Body of pancreas (tissue), 4 donors: Measurements from ENCODE around the gene TPD52L2. TPM values are rescaled to one million over a fixed set of nuclear protein-coding genes. Genes with fewer than 3 reads are reported as not detected.

Experiments
- ATAC-seq: fragments of 150-250 bp; one replicate; pipeline ENCODE4 v1.9.1; 2016
- DNase-seq, 4 donors: peaks; one replicate each; pipeline ENCODE4 v3.0.0-alpha.2; 2019
- H3K27ac ChIP-seq, 4 donors: fragments of 200-600 bp; sonication (generic); 1 replicate in 3 of 4; 2 replicates in 1 of 4; pipeline versions ENCODE4 v1.5.1 to v1.6.1; 2016 to 2019; ENCODE audit warnings: mild to moderate bottlenecking in 1 of 4, mixed read lengths in 1 of 4, moderate library complexity in 1 of 4
- H3K27me3 ChIP-seq, 2 donors: fragments of 200-600 bp; sonication (generic); one replicate each; pipeline ENCODE4 v1.6.0; 2016; ENCODE audit warnings: mild to moderate bottlenecking in 1 of 2
- H3K36me3 ChIP-seq, 2 donors: fragments of 200-600 bp; sonication (generic); replicated peaks in 1 of 2; 2 replicates each; pipeline ENCODE4 v1.5.1; 2016; ENCODE audit warnings: low read depth in 2 of 2; ENCODE audit not compliant: insufficient read depth in 1 of 2
- H3K4me1 ChIP-seq: fragments of 200-600 bp; sonication (generic); one replicate; pipeline ENCODE4 v1.6.0; 2016
- H3K4me3 ChIP-seq, 2 donors: fragments of 200-600 bp; sonication (generic); 1 replicate in 1 of 2; 2 replicates in 1 of 2; pipeline ENCODE4 v1.5.1; 2016 to 2019
- H3K9me3 ChIP-seq, 3 donors: fragments of 200-600 bp; sonication (generic); 1 replicate in 2 of 3; 2 replicates in 1 of 3; pipeline ENCODE4 v1.5.1; 2016
- POLR2A ChIP-seq, 3 donors: fragments of 450-650 bp; IDR thresholded peaks; one replicate each; pipeline ENCODE4 v1.6.1; 2016; ENCODE audit warnings: antibody characterized with exemption in 3 of 3, mild to moderate bottlenecking in 2 of 3
- WGBS, 2 donors: methylation state at CpG; one replicate each; pipeline ENCODE4 v1.1.5; 2017; 5-methylcytosine and 5-hydroxymethylcytosine counted together
- intact Hi-C: fragments of 100-400 bp; cut with DNase I; formaldehyde crosslinking; loops from one replicate; pipeline ENCODE4 v1.15.1; 2023
- total RNA-seq, 2 donors: library from RNA; depleted of rRNA; stranded (reverse); fragments of >200 nt; gene quantifications; one replicate each; pipeline ENCODE4 v1.1.0, GENCODE V29; 2016
- TF ChIP-seq, protein P1 (sequence below), 7 experiments: fragments of 450-650 bp in 4 of 7; fragments of 200-600 bp in 3 of 7; sonication (generic) in 3 of 7; IDR thresholded peaks; one replicate each; pipeline ENCODE4 v1.5.1; 2016 to 2019; ENCODE audit warnings: antibody characterized with exemption in 7 of 7

TPD52L2 gene
- total RNA-seq, 2 donors from 2014 or later = 31.4 to 47.1 TPM

DNA sequence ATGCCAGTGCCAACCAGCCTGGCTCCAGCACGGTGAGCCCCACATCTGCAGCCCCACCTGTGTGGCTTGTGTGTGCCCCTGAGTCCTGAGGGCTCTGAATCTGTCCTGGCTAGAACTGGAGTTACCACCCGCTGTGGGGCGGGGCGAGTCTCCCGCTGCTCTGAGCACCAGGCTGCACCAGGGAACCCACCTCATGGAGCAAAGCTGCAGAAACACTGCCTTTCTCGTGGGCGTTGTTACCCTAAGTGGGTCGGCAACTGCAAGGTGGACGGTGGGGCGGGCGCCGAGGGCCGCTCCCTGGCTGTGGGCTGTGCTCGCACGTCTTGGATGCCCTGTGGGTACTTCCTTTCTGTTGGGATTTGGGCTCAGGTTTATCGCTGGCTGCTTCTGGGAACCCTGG is 21.3 kb upstream of the TPD52L2 start:
- ATAC-seq (no peak), DNase-seq (no peak)
- Histone ChIP-seq H3K9me3 (no peaks in the 10 kb centered on the region), H3K27me3 (peaks cover 0 to 20% of the 10 kb centered on the region in 2 donors), H3K4me3 (no peak overlapping the region), H3K4me1 (peaks cover 7% of the 10 kb centered on the region), H3K27ac (no peak overlapping the region), H3K36me3 (no peaks in the 10 kb centered on the region)
- TF ChIP-seq POLR2A (IDR thresholded peaks at IDR 0.05) = no peak
- TF ChIP-seq, protein P1, sequence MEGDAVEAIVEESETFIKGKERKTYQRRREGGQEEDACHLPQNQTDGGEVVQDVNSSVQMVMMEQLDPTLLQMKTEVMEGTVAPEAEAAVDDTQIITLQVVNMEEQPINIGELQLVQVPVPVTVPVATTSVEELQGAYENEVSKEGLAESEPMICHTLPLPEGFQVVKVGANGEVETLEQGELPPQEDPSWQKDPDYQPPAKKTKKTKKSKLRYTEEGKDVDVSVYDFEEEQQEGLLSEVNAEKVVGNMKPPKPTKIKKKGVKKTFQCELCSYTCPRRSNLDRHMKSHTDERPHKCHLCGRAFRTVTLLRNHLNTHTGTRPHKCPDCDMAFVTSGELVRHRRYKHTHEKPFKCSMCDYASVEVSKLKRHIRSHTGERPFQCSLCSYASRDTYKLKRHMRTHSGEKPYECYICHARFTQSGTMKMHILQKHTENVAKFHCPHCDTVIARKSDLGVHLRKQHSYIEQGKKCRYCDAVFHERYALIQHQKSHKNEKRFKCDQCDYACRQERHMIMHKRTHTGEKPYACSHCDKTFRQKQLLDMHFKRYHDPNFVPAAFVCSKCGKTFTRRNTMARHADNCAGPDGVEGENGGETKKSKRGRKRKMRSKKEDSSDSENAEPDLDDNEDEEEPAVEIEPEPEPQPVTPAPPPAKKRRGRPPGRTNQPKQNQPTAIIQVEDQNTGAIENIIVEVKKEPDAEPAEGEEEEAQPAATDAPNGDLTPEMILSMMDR (IDR thresholded peaks at IDR 0.05) = no peak
- intact Hi-C loops = no loop called here
- 30 to 55% methylated on average over 10 to 16 of the region's 16 CpGs for WGBS, 2 donors

DNA sequence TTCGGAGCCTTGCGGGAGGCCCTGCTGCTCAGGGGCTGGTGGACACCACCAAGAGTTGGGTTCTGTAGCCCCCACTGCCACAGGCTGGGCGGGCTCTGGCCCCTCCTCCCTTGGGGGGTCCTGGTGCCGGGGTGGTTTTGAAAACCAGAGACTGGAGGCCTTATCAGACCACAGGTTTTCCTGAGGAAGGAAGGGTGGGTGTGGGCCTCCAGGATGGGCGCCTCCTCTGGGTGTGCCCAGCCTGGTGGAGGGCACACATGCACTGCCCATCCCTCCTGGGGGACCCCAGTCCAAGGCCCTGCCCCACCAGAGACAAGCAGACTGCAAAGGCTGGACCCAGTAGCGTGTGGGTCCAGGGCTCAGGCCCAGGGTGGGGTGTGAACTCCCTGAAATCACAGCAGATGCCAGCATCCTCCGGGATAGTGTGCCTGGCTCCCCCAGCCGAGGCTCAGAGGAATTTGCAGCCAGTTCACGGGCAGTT is 20.5 kb upstream of the TPD52L2 start:
- ATAC-seq = no peak
- Histone ChIP-seq H3K27me3 (peaks cover 0 to 20% of the 10 kb centered on the region in 2 donors), H3K9me3 (no peaks in the 10 kb centered on the region), H3K4me3 (no peak overlapping the region), H3K4me1 (peaks cover 7% of the 10 kb centered on the region), H3K27ac (no peak overlapping the region), H3K36me3 (no peaks in the 10 kb centered on the region)
- TF ChIP-seq, protein P1 (IDR thresholded peaks at IDR 0.05) = no peak
- no peak for TF ChIP-seq POLR2A (IDR thresholded peaks at IDR 0.05)
- 42% methylated on average over 9 of the region's 9 CpGs; no CpG with 5 or more reads in 1 of the 2 donors for WGBS, 2 donors
- intact Hi-C loops = no loop called here
- DNase-seq = no peak

DNA sequence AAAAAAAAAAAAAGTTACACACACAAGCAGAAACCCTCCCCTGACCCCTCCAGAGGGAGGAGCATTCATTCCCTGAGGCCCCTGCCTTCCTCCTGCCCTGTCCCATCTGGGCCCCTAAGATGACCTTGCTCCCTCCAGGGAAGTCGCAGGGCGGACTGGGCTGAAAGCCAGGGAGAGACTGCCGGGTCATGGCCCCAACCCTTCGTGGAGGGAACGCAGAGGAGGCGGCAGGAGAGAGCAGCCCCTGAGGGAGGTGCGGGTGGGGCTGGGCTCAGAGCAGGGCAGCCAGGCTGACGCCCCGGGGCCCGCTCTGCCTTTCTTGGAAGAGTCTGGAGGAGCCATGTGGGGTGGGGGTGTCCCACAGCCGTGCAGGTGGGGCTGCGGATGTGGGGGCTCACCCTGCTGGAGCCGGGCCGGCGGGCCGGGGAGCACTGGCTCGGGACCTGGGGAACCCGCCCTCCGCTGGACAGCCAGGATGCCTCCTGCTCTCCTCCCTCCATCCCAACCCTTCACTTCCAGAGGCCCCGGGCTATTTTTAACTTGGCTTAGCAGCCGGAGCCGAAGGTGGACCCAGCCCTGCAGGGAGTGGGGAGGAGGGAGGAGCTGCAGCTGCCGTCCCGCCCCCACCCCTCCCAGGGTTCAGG is 18.8 kb upstream of the TPD52L2 start:
- DNase-seq (no peak), ATAC-seq (peak; percentile 28)
- Histone ChIP-seq H3K9me3 (no peaks in the 10 kb centered on the region), H3K4me3 (no peak overlapping the region), H3K4me1 (peaks cover 7% of the 10 kb centered on the region), H3K36me3 (no peaks in the 10 kb centered on the region), H3K27me3 (peaks cover 0 to 20% of the 10 kb centered on the region in 2 donors), H3K27ac (peak overlapping the region in 1 of 4 donors; percentile 34)
- WGBS, 2 donors = 7% methylated on average over 3 to 24 of the region's 24 CpGs
- TF ChIP-seq, protein P1 (IDR thresholded peaks at IDR 0.05) = no peak
- no peak for TF ChIP-seq POLR2A (IDR thresholded peaks at IDR 0.05)
- intact Hi-C loops = no loop called here

DNA sequence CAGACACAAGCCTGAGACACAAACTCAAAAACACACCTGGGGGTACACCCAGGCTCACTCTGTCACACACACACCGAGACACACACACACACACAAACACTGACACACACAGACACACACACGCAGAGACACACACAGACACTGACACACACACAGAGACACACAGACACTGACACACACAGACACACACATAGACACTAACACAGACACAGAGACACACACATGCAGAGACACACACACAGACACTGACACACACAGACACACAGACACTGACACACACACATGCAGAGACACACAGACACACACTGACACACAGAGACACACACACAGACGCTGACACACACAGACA is 18.2 kb upstream of the TPD52L2 start:
- intact Hi-C loops = no loop called here
- H3K4me1 ChIP-seq = peaks cover 7% of the 10 kb centered on the region
- H3K27ac ChIP-seq = peak overlapping the region in 1 of 4 donors; percentile 34

More for the DNA sequence above, 18.2 kb upstream of the TPD52L2 start:
- Histone ChIP-seq H3K36me3 (no peaks in the 10 kb centered on the region), H3K9me3 (no peaks in the 10 kb centered on the region), H3K27me3 (peaks cover 0 to 20% of the 10 kb centered on the region in 2 donors), H3K4me3 (no peak overlapping the region)
- DNase-seq (no peak), ATAC-seq (no peak)
- WGBS, 2 donors = 44 to 61% methylated on average over 2 to 3 of the region's 3 CpGs
- no peak for TF ChIP-seq POLR2A (IDR thresholded peaks at IDR 0.05)
- TF ChIP-seq, protein P1 (IDR thresholded peaks at IDR 0.05) = no peak
